A673 (cell line): ENCODE results near the gene TMEM62.

ENCODE experiments used
- CTCF ChIP-seq: fragments of 300-800, 200-600 bp; sonication (generic); conservative IDR thresholded peaks from 2 replicates; pipeline ENCODE4 v1.5.1; 2017; ENCODE audit warnings: low read depth, mild to moderate bottlenecking, antibody characterized with exemption, low read length, moderate library complexity, mixed read lengths
- EZH2 ChIP-seq: fragments of 200-600 bp; sonication (generic); IDR thresholded peaks from 2 replicates; pipeline ENCODE4 v1.6.1; 2017; ENCODE audit warnings: borderline replicate concordance, low read depth, mild to moderate bottlenecking, mixed read lengths, antibody characterized with exemption, low read length; ENCODE audit not compliant: poor library complexity, severe bottlenecking

- TF ChIP-seq EZH2 (no peak), CTCF (no peak)
Observed at GRCh38 chr15:43226436-43227305, 93.3 kb downstream of the TMEM62 start.
